ENCODE measurements around the gene PUS3.

DNA sequence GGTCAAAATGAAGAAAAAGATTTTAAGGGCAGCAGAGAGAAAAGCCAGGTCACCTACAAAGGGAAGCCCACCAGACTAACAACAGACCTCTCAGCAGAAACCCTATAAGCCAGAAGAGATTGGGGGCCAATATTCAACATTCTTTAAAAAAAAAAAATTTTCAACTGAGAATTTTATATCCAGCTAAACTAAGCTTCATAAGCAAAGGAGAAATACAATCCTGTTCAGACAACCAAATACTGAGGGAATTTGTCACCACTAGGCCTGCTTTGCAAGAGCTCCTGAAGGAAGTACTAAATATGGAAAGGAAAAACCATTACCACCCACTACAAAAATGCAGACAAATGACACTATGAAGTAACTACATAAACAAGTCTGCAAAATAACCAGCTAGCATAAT lies 56.8 kb downstream of the PUS3 start:
- TF ChIP-seq ZNF274 (IDR thresholded peaks at IDR 0.05; ENCODE audit: low read depth, low read length), result no peak
- no peak for TF ChIP-seq SUZ12 (IDR thresholded peaks at IDR 0.05; ENCODE audit: extremely low read depth, insufficient read depth, insufficient read length)

Measured in NT2/D1 (cell line).